Activated CD4-positive, CD25-positive, alpha-beta regulatory T cell (primary cell): Measurements from ENCODE around the gene TYSND1.
"Not testable (repeated sequence)": the region's sequence is repeated elsewhere in the genome, so short reads cannot be mapped to it uniquely, and the experiment has no call there.

Experiments used
- DNase-seq, 4 experiments: peaks; one replicate each; lab custom pipeline; 2025; lab: John Stamatoyannopoulos, UW

The TYSND1 gene

GRCh38 chr10:70109064-70109729, 37.3 kb downstream of the TYSND1 start:
- no peak for DNase-seq

GRCh38 chr10:70106958-70107791, 39.3 kb downstream of the TYSND1 start:
- no peak for DNase-seq

GRCh38 chr10:70101668-70102067, 44.8 kb downstream of the TYSND1 start:
- no peak for DNase-seq

- not testable (repeated sequence) for DNase-seq
Observed at GRCh38 chr10:70101068-70101562, 45.4 kb downstream of the TYSND1 start.

- DNase-seq: no peak
Observed at GRCh38 chr10:70098271-70098670, 48.2 kb downstream of the TYSND1 start.

GRCh38 chr10:70097459-70097858, 49.0 kb downstream of the TYSND1 start:
- DNase-seq: no peak

GRCh38 chr10:70096705-70097420, 49.6 kb downstream of the TYSND1 start:
- DNase-seq: no peak

GRCh38 chr10:70096016-70096704, 50.3 kb downstream of the TYSND1 start:
- DNase-seq: no peak

GRCh38 chr10:70094250-70094649, 52.2 kb downstream of the TYSND1 start:
- no peak for DNase-seq

GRCh38 chr10:70093335-70093944, 53.1 kb downstream of the TYSND1 start:
- no peak for DNase-seq

- no peak for DNase-seq
Observed at GRCh38 chr10:70092389-70092718, 54.1 kb downstream of the TYSND1 start.

- no peak for DNase-seq
Observed at GRCh38 chr10:70090951-70091350, 55.5 kb downstream of the TYSND1 start.

- DNase-seq: no peak
Observed at GRCh38 chr10:70090013-70090412, 56.5 kb downstream of the TYSND1 start.

GRCh38 chr10:70088308-70088698, 58.2 kb downstream of the TYSND1 start:
- no peak for DNase-seq
